OCI-LY3 (cell line): Measurements from ENCODE around the gene CADPS.

Experiments
- EZH2phosphoT487 ChIP-seq: fragments of 200-600 bp; shearing (Covaris generic); IDR thresholded peaks from 2 replicates; pipeline ENCODE4 v1.6.1; 2018; ENCODE audit warnings: antibody characterized with exemption, mixed run types, low read depth
- TF ChIP-seq, protein P1 (sequence below): fragments of 200-600, 300-600 bp; sonication (generic); IDR thresholded peaks from 2 replicates; pipeline ENCODE4 v1.5.1; 2014; ENCODE audit warnings: antibody characterized with exemption, low read length, low read depth

DNA sequence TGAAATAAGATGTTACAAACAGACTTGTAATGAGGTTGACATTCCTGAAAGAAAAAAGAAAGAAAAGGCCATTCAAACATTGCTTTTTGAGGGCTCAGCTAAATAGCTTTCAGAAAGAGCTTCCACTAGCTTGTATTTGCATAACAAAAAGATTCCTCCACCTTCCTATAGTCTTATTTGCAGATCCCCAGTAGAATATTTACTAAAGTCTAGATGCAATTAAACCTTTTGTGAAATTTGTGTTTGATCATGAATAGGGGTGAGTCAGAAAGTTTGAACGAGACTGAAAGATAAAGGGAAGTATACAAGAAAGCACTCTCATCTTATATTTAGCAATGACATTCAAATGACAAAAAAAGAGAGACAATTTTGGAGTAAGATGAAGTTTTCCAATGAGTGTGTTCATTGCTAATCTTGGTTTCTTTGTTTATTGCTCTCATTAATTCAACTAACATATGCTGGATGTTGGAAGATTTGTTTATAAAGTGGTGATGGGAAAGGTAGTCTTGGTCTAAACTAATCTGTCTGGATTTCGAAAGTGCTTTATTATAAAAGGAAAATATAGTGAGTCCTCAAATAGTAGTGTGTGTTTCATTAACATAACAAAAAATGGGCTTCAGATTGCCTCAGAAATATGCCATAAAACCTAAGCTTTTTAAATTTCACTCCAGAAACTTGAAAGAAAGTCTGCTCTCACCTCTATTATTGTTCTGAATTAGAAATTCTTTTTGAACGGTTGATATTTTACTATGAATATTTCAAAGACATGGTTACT is 9.1 kb upstream of the CADPS start:
- TF ChIP-seq, protein P1, sequence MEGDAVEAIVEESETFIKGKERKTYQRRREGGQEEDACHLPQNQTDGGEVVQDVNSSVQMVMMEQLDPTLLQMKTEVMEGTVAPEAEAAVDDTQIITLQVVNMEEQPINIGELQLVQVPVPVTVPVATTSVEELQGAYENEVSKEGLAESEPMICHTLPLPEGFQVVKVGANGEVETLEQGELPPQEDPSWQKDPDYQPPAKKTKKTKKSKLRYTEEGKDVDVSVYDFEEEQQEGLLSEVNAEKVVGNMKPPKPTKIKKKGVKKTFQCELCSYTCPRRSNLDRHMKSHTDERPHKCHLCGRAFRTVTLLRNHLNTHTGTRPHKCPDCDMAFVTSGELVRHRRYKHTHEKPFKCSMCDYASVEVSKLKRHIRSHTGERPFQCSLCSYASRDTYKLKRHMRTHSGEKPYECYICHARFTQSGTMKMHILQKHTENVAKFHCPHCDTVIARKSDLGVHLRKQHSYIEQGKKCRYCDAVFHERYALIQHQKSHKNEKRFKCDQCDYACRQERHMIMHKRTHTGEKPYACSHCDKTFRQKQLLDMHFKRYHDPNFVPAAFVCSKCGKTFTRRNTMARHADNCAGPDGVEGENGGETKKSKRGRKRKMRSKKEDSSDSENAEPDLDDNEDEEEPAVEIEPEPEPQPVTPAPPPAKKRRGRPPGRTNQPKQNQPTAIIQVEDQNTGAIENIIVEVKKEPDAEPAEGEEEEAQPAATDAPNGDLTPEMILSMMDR = no peak
- no peak for TF ChIP-seq EZH2phosphoT487
